ENCODE measurements around the gene NCBP3.

DNA sequence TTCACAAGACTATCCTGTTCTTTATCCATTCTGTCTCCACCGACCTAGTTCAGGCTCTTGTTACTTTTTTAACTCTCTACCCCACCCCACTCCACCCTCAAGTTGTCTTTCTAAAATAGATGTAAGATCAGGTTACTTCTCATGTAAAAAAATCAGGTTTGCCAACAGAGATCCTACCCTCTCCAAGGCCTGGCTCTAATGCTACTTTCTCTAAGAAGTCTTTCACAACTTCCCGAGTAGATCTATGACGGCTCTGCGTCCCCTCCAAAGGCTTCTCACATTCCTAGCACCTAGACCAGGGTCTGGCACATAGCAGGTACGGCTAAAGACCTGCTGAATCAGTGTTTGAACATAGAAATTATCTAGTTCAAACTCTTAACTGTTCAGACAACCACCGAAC is 30.9 kb downstream of the NCBP3 start:
- no peak for TF ChIP-seq POLR2A (IDR thresholded peaks at IDR 0.05)
- TF ChIP-seq, protein P1, sequence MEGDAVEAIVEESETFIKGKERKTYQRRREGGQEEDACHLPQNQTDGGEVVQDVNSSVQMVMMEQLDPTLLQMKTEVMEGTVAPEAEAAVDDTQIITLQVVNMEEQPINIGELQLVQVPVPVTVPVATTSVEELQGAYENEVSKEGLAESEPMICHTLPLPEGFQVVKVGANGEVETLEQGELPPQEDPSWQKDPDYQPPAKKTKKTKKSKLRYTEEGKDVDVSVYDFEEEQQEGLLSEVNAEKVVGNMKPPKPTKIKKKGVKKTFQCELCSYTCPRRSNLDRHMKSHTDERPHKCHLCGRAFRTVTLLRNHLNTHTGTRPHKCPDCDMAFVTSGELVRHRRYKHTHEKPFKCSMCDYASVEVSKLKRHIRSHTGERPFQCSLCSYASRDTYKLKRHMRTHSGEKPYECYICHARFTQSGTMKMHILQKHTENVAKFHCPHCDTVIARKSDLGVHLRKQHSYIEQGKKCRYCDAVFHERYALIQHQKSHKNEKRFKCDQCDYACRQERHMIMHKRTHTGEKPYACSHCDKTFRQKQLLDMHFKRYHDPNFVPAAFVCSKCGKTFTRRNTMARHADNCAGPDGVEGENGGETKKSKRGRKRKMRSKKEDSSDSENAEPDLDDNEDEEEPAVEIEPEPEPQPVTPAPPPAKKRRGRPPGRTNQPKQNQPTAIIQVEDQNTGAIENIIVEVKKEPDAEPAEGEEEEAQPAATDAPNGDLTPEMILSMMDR (IDR thresholded peaks at IDR 0.05), result no peak
